Upper lobe of right lung (tissue), 1 donor: Measurements from ENCODE around the gene IL1R1. TPM values are rescaled to one million over a fixed set of nuclear protein-coding genes. Genes with fewer than 3 reads are reported as not detected.

Experiments
- ATAC-seq: fragments of 200-7000 bp; cut with Tn5 transposase; one replicate; pipeline ENCODE4 v1.9.1; 2020; ENCODE audit warnings: mild to moderate bottlenecking, moderate library complexity
- DNase-seq: peaks from one replicate; pipeline ENCODE4 v3.0.0-alpha.2; 2020
- H3K27ac ChIP-seq: fragments of 200-600 bp; one replicate; pipeline ENCODE4 v1.8.0; 2022
- H3K27me3 ChIP-seq: fragments of 200-600 bp; one replicate; pipeline ENCODE4 v1.8.0; 2022; ENCODE audit warnings: mild to moderate bottlenecking
- H3K36me3 ChIP-seq: fragments of 200-600 bp; one replicate; pipeline ENCODE4 v1.8.0; 2022
- H3K4me1 ChIP-seq: fragments of 200-600 bp; one replicate; pipeline ENCODE4 v1.8.0; 2022
- H3K4me3 ChIP-seq: fragments of 200-600 bp; one replicate; pipeline ENCODE4 v1.8.0; 2022; ENCODE audit warnings: mild to moderate bottlenecking
- H3K9me3 ChIP-seq: fragments of 200-600 bp; one replicate; pipeline ENCODE4 v1.8.0; 2022
- intact Hi-C: fragments of 100-400 bp; cut with DNase I; formaldehyde crosslinking; loops from one replicate; pipeline ENCODE4 v1.11.0; 2022
- total RNA-seq: library from RNA; stranded (reverse); fragmentation: NEBNext Ultra II Directional; extraction: Animal tissue kit (Norgen Biotek cat#: 25700); gene quantifications from one replicate; pipeline ENCODE4 v1.2.1, GENCODE V29; 2021
- TF ChIP-seq, protein P1 (sequence below): fragments of 200-600 bp; IDR thresholded peaks from one replicate; pipeline ENCODE4 v1.8.0; 2022; ENCODE audit warnings: antibody characterized with exemption
- donor health status: DM: no; HTN: yes; CAD: no; lungs with severe emphysema.

Gene IL1R1
- total RNA-seq, 1 donor from 2014 or later, result 196 TPM

DNA sequence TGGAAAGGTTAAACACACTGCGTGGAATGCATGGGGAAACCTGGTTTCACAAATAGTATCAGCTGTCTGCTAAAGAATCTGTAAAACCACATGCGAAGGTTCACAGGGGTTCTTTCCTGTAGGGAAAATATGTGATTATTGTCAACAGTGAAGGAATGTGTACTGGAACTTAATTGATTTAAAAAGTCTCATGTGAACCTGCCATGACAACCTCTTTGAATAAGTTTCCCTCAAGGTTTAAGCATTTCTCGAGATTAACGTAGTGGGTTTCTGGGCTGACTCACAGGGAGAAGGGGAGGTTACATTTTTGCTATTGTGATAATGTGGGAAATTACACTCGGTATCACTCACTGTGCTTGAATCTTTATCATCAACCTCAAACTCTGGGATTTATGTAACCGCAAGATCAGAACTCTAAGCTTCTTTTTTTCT is 28.2 kb upstream of the IL1R1 start:
- H3K27ac ChIP-seq, result peak overlapping the region; percentile 39
- H3K27me3 ChIP-seq, result no peaks in the 10 kb centered on the region
- H3K36me3 ChIP-seq, result no peaks in the 10 kb centered on the region
- TF ChIP-seq, protein P1, sequence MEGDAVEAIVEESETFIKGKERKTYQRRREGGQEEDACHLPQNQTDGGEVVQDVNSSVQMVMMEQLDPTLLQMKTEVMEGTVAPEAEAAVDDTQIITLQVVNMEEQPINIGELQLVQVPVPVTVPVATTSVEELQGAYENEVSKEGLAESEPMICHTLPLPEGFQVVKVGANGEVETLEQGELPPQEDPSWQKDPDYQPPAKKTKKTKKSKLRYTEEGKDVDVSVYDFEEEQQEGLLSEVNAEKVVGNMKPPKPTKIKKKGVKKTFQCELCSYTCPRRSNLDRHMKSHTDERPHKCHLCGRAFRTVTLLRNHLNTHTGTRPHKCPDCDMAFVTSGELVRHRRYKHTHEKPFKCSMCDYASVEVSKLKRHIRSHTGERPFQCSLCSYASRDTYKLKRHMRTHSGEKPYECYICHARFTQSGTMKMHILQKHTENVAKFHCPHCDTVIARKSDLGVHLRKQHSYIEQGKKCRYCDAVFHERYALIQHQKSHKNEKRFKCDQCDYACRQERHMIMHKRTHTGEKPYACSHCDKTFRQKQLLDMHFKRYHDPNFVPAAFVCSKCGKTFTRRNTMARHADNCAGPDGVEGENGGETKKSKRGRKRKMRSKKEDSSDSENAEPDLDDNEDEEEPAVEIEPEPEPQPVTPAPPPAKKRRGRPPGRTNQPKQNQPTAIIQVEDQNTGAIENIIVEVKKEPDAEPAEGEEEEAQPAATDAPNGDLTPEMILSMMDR, result no peak
- intact Hi-C loops, result no loop called here
- no peak overlapping the region for H3K4me3 ChIP-seq
- no peaks in the 10 kb centered on the region for H3K9me3 ChIP-seq
- no peak for DNase-seq
- H3K4me1 ChIP-seq, result peaks cover 53% of the 10 kb centered on the region
- ATAC-seq, result no peak

DNA sequence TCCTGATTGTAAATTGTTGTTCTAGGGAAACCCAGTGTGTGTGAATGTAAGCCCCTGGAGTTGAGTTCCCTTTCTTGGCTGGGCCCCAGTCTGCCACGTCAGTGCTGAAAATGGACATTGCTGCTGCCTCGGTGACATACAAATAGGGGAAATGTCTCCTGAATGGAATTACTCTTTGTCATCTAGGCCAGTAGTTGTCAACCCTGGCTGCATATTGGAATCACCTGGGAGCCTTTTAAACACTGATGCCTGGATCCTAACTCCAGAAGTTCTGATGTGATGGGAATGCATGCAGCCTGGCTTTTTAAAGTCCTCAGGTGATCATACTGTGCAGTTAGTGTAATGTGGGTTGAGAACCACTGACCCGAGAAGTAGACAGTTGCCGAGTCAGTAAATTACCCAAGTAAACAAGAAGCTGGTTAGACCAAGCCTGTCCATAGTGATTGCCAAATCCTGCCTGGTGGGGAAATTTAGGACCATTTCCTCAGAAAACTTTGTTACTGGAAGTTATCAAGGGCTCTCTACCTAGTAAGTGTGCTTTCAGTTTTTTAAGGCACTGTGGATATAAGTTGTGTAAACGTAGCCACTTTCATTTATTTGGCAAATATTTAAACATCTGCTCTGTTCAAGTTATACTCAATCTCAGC is 27.6 kb upstream of the IL1R1 start:
- DNase-seq (no peak), ATAC-seq (peak; percentile 74)
- Histone ChIP-seq H3K27me3 (no peaks in the 10 kb centered on the region), H3K9me3 (no peaks in the 10 kb centered on the region), H3K27ac (peak overlapping the region; percentile 39), H3K4me1 (peaks cover 58% of the 10 kb centered on the region), H3K4me3 (no peak overlapping the region), H3K36me3 (no peaks in the 10 kb centered on the region)
- TF ChIP-seq, protein P1, result no peak
- intact Hi-C loops, result no loop called here

DNA sequence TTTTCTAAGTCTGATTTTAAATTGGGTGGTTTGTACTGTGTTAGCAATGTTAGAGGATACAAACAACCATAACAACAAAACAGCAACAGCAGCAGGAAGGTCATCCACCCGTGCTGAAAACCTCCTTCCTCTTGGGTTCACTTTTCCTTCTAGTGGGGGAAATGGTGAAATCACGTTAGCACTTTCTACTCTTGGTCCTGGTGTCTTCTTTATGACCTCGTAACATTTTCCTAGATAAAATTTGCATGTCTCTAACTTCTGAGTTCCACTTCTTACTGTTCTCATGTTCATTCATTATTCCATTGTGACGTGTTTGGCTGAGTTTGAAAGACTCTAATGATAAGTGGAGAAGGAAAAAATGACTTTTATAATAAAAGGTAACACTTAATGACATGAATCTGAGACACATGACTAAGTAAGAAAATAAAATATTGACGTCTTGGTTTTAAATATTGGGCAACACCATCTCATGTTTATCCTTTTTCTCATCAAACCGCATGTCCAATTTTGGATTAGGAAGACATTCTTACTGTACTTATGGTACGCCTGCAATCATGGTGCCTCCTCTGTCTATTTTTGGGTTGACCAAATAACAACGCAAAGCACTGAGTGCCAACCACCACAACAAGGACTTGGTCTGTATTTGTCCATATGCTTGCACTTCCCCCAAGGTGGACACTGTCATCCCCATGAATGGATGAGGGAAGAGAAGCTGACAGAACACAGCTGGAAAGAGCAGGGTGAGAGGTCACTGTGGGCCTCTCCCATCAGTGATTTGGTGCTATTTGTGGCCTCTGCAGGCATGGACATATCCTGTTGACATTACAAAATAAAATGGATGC is 25.7 kb upstream of the IL1R1 start:
- no peaks in the 10 kb centered on the region for H3K9me3 ChIP-seq
- no peaks in the 10 kb centered on the region for H3K36me3 ChIP-seq
- H3K27me3 ChIP-seq, result no peaks in the 10 kb centered on the region
- intact Hi-C loops, result no loop called here
- H3K27ac ChIP-seq, result peak overlapping the region; percentile 39
- DNase-seq (no peak), ATAC-seq (peak; percentile 30)
- H3K4me1 ChIP-seq, result peaks cover 67% of the 10 kb centered on the region
- H3K4me3 ChIP-seq, result no peak overlapping the region
- TF ChIP-seq, protein P1, result no peak

DNA sequence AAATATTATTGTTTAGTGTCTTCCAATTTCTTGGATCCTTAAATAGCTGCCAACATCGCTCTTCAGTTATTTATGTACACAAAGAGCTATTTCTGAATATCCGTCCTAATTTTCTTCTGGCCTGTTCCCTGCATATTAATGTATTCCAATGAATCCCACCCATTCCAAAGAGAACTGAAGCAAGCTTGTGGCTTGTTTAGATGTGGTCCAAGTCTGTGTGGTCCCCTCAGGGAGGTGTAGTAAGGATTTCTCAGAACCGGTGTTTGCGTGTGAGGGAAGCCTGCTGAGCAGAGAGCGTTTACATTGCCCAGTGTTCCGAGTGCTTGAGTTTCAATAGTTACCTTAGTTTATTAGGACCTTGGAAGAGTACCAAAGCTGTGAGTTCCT is 25.1 kb upstream of the IL1R1 start:
- TF ChIP-seq, protein P1, result no peak
- DNase-seq (no peak), ATAC-seq (no peak)
- intact Hi-C loops, result no loop called here
- H3K4me3 ChIP-seq, result no peak overlapping the region
- no peaks in the 10 kb centered on the region for H3K9me3 ChIP-seq
- H3K27ac ChIP-seq, result peak overlapping the region; percentile 39
- H3K36me3 ChIP-seq, result no peaks in the 10 kb centered on the region
- no peaks in the 10 kb centered on the region for H3K27me3 ChIP-seq
- peaks cover 72% of the 10 kb centered on the region for H3K4me1 ChIP-seq

DNA sequence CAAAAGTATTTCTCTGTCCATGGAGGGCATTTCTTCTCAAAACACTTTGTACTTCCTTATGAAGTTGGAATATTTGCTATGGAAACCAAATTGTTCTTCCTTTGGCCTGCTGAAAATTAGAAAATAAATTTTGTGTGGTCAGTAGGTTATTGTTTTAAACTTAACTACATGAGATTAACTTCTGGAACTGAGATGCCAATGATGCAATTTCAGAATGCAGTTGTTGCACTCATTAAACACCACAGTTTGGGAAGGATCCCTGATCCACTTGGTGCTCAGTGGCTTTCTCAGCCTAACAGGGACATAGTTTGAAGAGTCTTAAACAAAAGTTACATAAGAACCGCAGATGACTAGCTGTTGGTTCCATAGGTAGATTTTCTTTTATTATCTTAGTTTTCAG is 23.3 kb upstream of the IL1R1 start:
- no peak for ATAC-seq
- no peak overlapping the region for H3K27ac ChIP-seq
- TF ChIP-seq, protein P1, result no peak
- H3K27me3 ChIP-seq, result no peaks in the 10 kb centered on the region
- no peak for DNase-seq
- no peak overlapping the region for H3K4me3 ChIP-seq
- intact Hi-C loops, result no loop called here
- H3K36me3 ChIP-seq, result no peaks in the 10 kb centered on the region
- no peaks in the 10 kb centered on the region for H3K9me3 ChIP-seq
- peaks cover 69% of the 10 kb centered on the region for H3K4me1 ChIP-seq
